AG04450 (cell line): ENCODE measurements around the gene C2orf76. TPM values are rescaled to one million over a fixed set of nuclear protein-coding genes. Genes with fewer than 3 reads are reported as not detected.

Source experiments
- CTCF ChIA-PET: fragments of 300-600, 350-600 bp; formaldehyde crosslinking; extraction: SDS; loops from one replicate; lab custom pipeline; 2022; ENCODE audit warnings: antibody characterized with exemption, inconsistent platforms; lab: Charles Lee
- POLR2A ChIA-PET: fragments of 350-600 bp; formaldehyde crosslinking; extraction: SDS; loops from one replicate; lab custom pipeline; 2021; ENCODE audit warnings: antibody characterized with exemption, inconsistent platforms; lab: Yijun Ruan, JAX
- DNase-seq: peaks from one replicate; pipeline ENCODE4 v3.0.0-alpha.2; 2011; ENCODE audit warnings: low read depth, low spot score
- H3K27ac ChIP-seq: one replicate; pipeline ENCODE4 v1.5.1; 2012; ENCODE audit warnings: low read depth, low read length, control low read depth
- H3K27me3 ChIP-seq: one replicate; pipeline ENCODE4 v1.6.0; 2012; ENCODE audit warnings: low read length; ENCODE audit not compliant: control insufficient read depth, insufficient read depth
- H3K4me3 ChIP-seq: 2 replicates; pipeline ENCODE4 v1.5.1; 2011; ENCODE audit warnings: mild to moderate bottlenecking, low read depth, low read length, control low read depth
- H3K9me3 ChIP-seq: 2 replicates; pipeline ENCODE4 v1.5.1; 2012; ENCODE audit warnings: low read length; ENCODE audit not compliant: control insufficient read depth, insufficient read depth
- CTCF ChIP-seq: IDR thresholded peaks from 2 replicates; pipeline ENCODE4 v1.5.1; 2011; ENCODE audit warnings: low read depth, low read length, control low read depth, inconsistent platforms
- polyA plus RNA-seq: library from polyadenylated mRNA; depleted of rRNA; stranded (reverse); fragments of >200 nt; gene quantifications from 2 replicates; pipeline ENCODE4 v1.2.3, GENCODE V29; 2011

C2orf76 gene
- polyA plus RNA-seq, 1 experiment = 26.5 TPM

GRCh38 chr2:119266091-119266589 is 100.5 kb downstream of the C2orf76 start:
- POLR2A ChIA-PET = no interaction called here
- Histone ChIP-seq H3K9me3 (no peaks in the 10 kb centered on the region), H3K27ac (no peak overlapping the region), H3K27me3 (no peaks in the 10 kb centered on the region), H3K4me3 (no peak overlapping the region)
- TF ChIP-seq CTCF = no peak
- CTCF ChIA-PET = interaction anchor here (0.8 to 4.2 kb wide), 12 partner anchors 9 to 256 kb away, joined by 3 to 43 read pairs (median 6); no protein-coding TSS in a partner anchor
- no peak for DNase-seq

- POLR2A ChIA-PET = no interaction called here
- H3K9me3 ChIP-seq = no peaks in the 10 kb centered on the region
- no peaks in the 10 kb centered on the region for H3K27me3 ChIP-seq
- no peak for DNase-seq
- TF ChIP-seq CTCF = no peak
- no peak overlapping the region for H3K27ac ChIP-seq
- CTCF ChIA-PET = interaction anchor here (0.6 to 4.2 kb wide), 12 partner anchors 17 to 255 kb away, joined by 3 to 43 read pairs (median 6); no protein-coding TSS in a partner anchor
- no peak overlapping the region for H3K4me3 ChIP-seq
Observed at GRCh38 chr2:119265693-119266066, 101.0 kb downstream of the C2orf76 start.

- DNase-seq = no peak
- peak; percentile 88 for TF ChIP-seq CTCF
- Histone ChIP-seq H3K27ac (no peak overlapping the region), H3K9me3 (no peaks in the 10 kb centered on the region), H3K27me3 (no peaks in the 10 kb centered on the region), H3K4me3 (no peak overlapping the region)
- CTCF ChIA-PET = interaction anchor here (0.6 to 4.2 kb wide), 24 partner anchors 9 to 802 kb away, joined by 3 to 43 read pairs (median 4); no protein-coding TSS in a partner anchor
- POLR2A ChIA-PET = no interaction called here
Observed at GRCh38 chr2:119264781-119265692, 101.6 kb downstream of the C2orf76 start.

GRCh38 chr2:119263656-119264055 is 103.0 kb downstream of the C2orf76 start:
- POLR2A ChIA-PET = no interaction called here
- no peak overlapping the region for H3K4me3 ChIP-seq
- DNase-seq = no peak
- H3K9me3 ChIP-seq = no peaks in the 10 kb centered on the region
- TF ChIP-seq CTCF = no peak
- H3K27ac ChIP-seq = no peak overlapping the region
- CTCF ChIA-PET = interaction anchor here (0.6 to 4.2 kb wide), 10 partner anchors 8 to 251 kb away, joined by 3 to 43 read pairs (median 4); no protein-coding TSS in a partner anchor
- no peaks in the 10 kb centered on the region for H3K27me3 ChIP-seq

- no peak for TF ChIP-seq CTCF
- Histone ChIP-seq H3K9me3 (no peaks in the 10 kb centered on the region), H3K4me3 (no peak overlapping the region), H3K27me3 (no peaks in the 10 kb centered on the region), H3K27ac (no peak overlapping the region)
- ChIA-PET CTCF (no interaction called here), POLR2A (no interaction called here)
- no peak for DNase-seq
Observed at GRCh38 chr2:119263025-119263424, 103.6 kb downstream of the C2orf76 start.
